ENCODE results near the gene PAOX. TPM values are rescaled to one million over a fixed set of nuclear protein-coding genes. Genes with fewer than 3 reads are reported as not detected.
A peak's percentile ranks its signal among the peaks of the same experiment; 100 is the strongest.

The PAOX gene
- total and polyA plus RNA-seq, 9 of the 15 experiments (the other 6 are each of a cell fraction or from before 2014, with no cell fraction given), result 0.80 to 6.4 (median 2.6) TPM

- TF ChIP-seq POLR2G (IDR thresholded peaks at IDR 0.05; ENCODE audit: low read depth, low read length) (0 out of 2 replicates have a peak, but pooled peaks have one; percentile 24), ZNF699 (CRISPR knock-in tag; IDR thresholded peaks at IDR 0.05; ENCODE audit: insufficient replicate concordance) (no peak), REST (IDR thresholded peaks at IDR 0.05; ENCODE audit: borderline replicate concordance) (no peak), REST (CRISPR knock-in tag; IDR thresholded peaks at IDR 0.05; ENCODE audit: low read depth) (no peak), ZNF263 (CRISPR knock-in tag; IDR thresholded peaks at IDR 0.05; ENCODE audit: borderline replicate concordance) (peak; percentile 85), ZNF717 (CRISPR knock-in tag; IDR thresholded peaks at IDR 0.05) (no peak), NFIC (IDR thresholded peaks at IDR 0.05) (peak; percentile 15; the same call in 1 of the 2 replicates), NFE2 (IDR thresholded peaks at IDR 0.05; ENCODE audit: low read depth) (no peak), ZNF24 (IDR thresholded peaks at IDR 0.05) (0 out of 2 replicates have a peak, but pooled peaks have one; percentile 40), ZBTB40 (IDR thresholded peaks at IDR 0.05) (peak; percentile 89), ZBTB40 (CRISPR knock-in tag; IDR thresholded peaks at IDR 0.05) (no peak)
Observed at GRCh38 chr10:133388236-133388972, 9.3 kb downstream of the PAOX start (continued).

Data from K562 (cell line).